Ovary (tissue), 3 donors: ENCODE results near the gene USH2A.

Source experiments
- CTCF ChIP-seq, 3 donors: fragments of 450-650 bp in 2 of 3; fragments of 200-600 bp in 1 of 3; IDR thresholded peaks; one replicate each; pipeline versions ENCODE4 v1.5.1 to v1.8.0; 2016 to 2022; ENCODE audit warnings: antibody characterized with exemption in 3 of 3, mild to moderate bottlenecking in 1 of 3
- EP300 ChIP-seq: sonication (generic); formaldehyde crosslinking; IDR thresholded peaks from one replicate; pipeline ENCODE4 v1.6.1; 2017; ENCODE audit warnings: antibody characterized with exemption
- POLR2A ChIP-seq: fragments of 450-650 bp; IDR thresholded peaks from one replicate; pipeline ENCODE4 v1.6.1; 2017; ENCODE audit warnings: antibody characterized with exemption, mild to moderate bottlenecking, moderate library complexity
- donor health status: DM: no; HTN: no; CAD: no.

GRCh38 chr1:216111842-216112241 lies 311.4 kb downstream of the USH2A start:
- no peak for TF ChIP-seq CTCF (IDR thresholded peaks at IDR 0.05)
- no peak for TF ChIP-seq POLR2A
- TF ChIP-seq EP300, result no peak
